Measurements from ENCODE around the gene MSH3.

GRCh38 chr5:80703747-80704146 lies 49.3 kb downstream of the MSH3 start:
- TF ChIP-seq CTCF (IDR thresholded peaks at IDR 0.05) (no peak), POLR2A (IDR thresholded peaks at IDR 0.05) (no peak)
